PC-9 (cell line): Measurements from ENCODE around the gene ARHGAP40. TPM values are rescaled to one million over a fixed set of nuclear protein-coding genes. Genes with fewer than 3 reads are reported as not detected.

ENCODE experiments used
- BruUV-seq: library from RNA; stranded (reverse); fragments of 400-500 nt; replicated peaks from 2 replicates; lab custom pipeline; 2021; lab: Mats Ljungman, UMichigan
- CTCF ChIA-PET: fragments of 300-600 bp; sonication (Branson Sonifier 250); formaldehyde crosslinking; loops from one replicate; lab custom pipeline; 2022; ENCODE audit warnings: antibody characterized with exemption; lab: Charles Lee
- POLR2A ChIA-PET: fragments of 300-600 bp; sonication (Branson Sonifier 250); formaldehyde crosslinking; loops from one replicate; lab custom pipeline; 2022; ENCODE audit warnings: antibody characterized with exemption; ENCODE audit not compliant: unreplicated experiment; lab: Charles Lee
- DNase-seq, 2 experiments: peaks; one replicate each; pipeline versions ENCODE4 v3.0.0 to v3.0.0-alpha.2; 2015 to 2022; ENCODE audit warnings: mixed read lengths in 1 of 2
- H2AFZ ChIP-seq: fragments of 200-600 bp; sonication (generic); 2 replicates; pipeline ENCODE4 v1.8.1; 2017; ENCODE audit warnings: antibody characterized with exemption
- H3F3A ChIP-seq: fragments of 200-600 bp; sonication (generic); 2 replicates; pipeline ENCODE4 v1.8.1; 2017; ENCODE audit warnings: antibody characterized with exemption, mild to moderate bottlenecking, low read depth; ENCODE audit not compliant: insufficient read depth
- H3K27ac ChIP-seq: fragments of 200-600 bp; sonication (generic); 2 replicates; pipeline ENCODE4 v1.6.1; 2016; ENCODE audit warnings: mixed run types
- H3K27me3 ChIP-seq: fragments of 200-600 bp; sonication (generic); 2 replicates; pipeline ENCODE4 v1.6.1; 2016; ENCODE audit warnings: low read depth, mixed run types; ENCODE audit not compliant: insufficient read depth
- H3K36me3 ChIP-seq: fragments of 200-600 bp; sonication (generic); 2 replicates; pipeline ENCODE4 v1.6.1; 2016; ENCODE audit warnings: low read depth, mixed run types
- H3K4me1 ChIP-seq: fragments of 200-600 bp; sonication (generic); replicated peaks from 2 replicates; pipeline ENCODE4 v1.6.1; 2016; ENCODE audit warnings: mixed run types; ENCODE audit not compliant: insufficient read depth
- H3K4me2 ChIP-seq: fragments of 200-600 bp; sonication (generic); 2 replicates; pipeline ENCODE4 v1.6.1; 2017; ENCODE audit warnings: mixed run types
- H3K4me3 ChIP-seq: fragments of 200-600 bp; sonication (generic); 2 replicates; pipeline ENCODE4 v1.6.1; 2016; ENCODE audit warnings: mixed run types
- H3K79me2 ChIP-seq: fragments of 200-600 bp; sonication (generic); 2 replicates; pipeline ENCODE4 v1.6.1; 2017; ENCODE audit warnings: low read depth, mixed run types
- H3K9me2 ChIP-seq: fragments of 200-600 bp; sonication (generic); 2 replicates; pipeline ENCODE4 v1.8.1; 2017; ENCODE audit warnings: mild to moderate bottlenecking; ENCODE audit not compliant: insufficient read depth
- H3K9me3 ChIP-seq: fragments of 200-600 bp; sonication (generic); 2 replicates; pipeline ENCODE4 v1.8.1; 2016; ENCODE audit warnings: low read depth; ENCODE audit not compliant: insufficient read depth
- H4K20me1 ChIP-seq: fragments of 200-600 bp; sonication (generic); 2 replicates; pipeline ENCODE4 v1.8.1; 2017; ENCODE audit not compliant: insufficient read depth
- EZH2 ChIP-seq: fragments of 200-600 bp; sonication (generic); IDR thresholded peaks from 2 replicates; pipeline ENCODE4 v1.8.0; 2017; ENCODE audit warnings: antibody characterized with exemption, low read depth
- intact Hi-C: fragments of 100-400 bp; cut with micrococcal nuclease; formaldehyde crosslinking; loops from one replicate; pipeline ENCODE4 v1.10.0; 2022; ENCODE audit not compliant: unreplicated experiment
- total RNA-seq: library from RNA; stranded (reverse); gene quantifications from 2 replicates; pipeline ENCODE4 v1.2.3, GENCODE V29; 2021
- TF ChIP-seq, protein P1 (sequence below): fragments of 200-600 bp; sonication (generic); conservative IDR thresholded peaks from 2 replicates; pipeline ENCODE4 v1.6.1; 2017; ENCODE audit warnings: mixed run types, antibody characterized with exemption, mild to moderate bottlenecking, moderate library complexity

Gene ARHGAP40
- total RNA-seq, 1 experiment from 2014 or later: 0.92 TPM

DNA sequence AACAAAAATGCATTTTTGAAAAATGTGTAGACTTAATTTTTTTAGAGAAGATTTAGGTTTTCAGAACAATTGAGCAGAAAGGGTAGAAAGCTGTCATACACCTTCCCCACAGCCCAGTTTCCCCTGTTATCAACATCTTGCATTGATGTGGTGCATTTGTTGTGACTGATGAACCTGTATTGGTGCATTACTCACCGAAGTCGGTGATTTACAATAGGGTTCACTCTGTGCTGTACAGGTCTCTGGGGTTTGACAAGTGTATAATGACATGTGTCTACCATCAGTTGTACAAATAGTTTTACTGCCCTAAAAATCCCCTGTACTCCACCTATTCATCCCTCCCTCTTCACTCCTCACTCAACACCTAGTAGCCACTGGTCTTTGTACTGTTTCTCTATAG is 44.4 kb upstream of the ARHGAP40 start:
- DNase-seq: no peak
- no peaks in the 10 kb centered on the region for H3K79me2 ChIP-seq
- no peaks in the 10 kb centered on the region for H3K27me3 ChIP-seq
- CTCF ChIA-PET: no interaction called here
- POLR2A ChIA-PET: interaction anchor here (0.7 kb wide), 1 partner anchor 400 kb away, joined by 3 read pairs; no protein-coding TSS in a partner anchor
- H3K4me3 ChIP-seq: no peak overlapping the region
- BruUV-seq: no TSS peak
- H3K4me2 ChIP-seq: no peak overlapping the region
- H3K9me3 ChIP-seq: no peaks in the 10 kb centered on the region
- intact Hi-C loops: no loop called here
- peaks cover 42% of the 10 kb centered on the region for H3K36me3 ChIP-seq
- no peaks in the 10 kb centered on the region for H3K9me2 ChIP-seq
- no peaks in the 10 kb centered on the region; the same call in 1 of the 2 replicates for H4K20me1 ChIP-seq
- no peak overlapping the region for H2AFZ ChIP-seq
- H3K4me1 ChIP-seq: no peaks in the 10 kb centered on the region
- peaks cover 4% of the 10 kb centered on the region for H3F3A ChIP-seq
- no peak overlapping the region for H3K27ac ChIP-seq
- TF ChIP-seq EZH2: no peak
- TF ChIP-seq, protein P1, sequence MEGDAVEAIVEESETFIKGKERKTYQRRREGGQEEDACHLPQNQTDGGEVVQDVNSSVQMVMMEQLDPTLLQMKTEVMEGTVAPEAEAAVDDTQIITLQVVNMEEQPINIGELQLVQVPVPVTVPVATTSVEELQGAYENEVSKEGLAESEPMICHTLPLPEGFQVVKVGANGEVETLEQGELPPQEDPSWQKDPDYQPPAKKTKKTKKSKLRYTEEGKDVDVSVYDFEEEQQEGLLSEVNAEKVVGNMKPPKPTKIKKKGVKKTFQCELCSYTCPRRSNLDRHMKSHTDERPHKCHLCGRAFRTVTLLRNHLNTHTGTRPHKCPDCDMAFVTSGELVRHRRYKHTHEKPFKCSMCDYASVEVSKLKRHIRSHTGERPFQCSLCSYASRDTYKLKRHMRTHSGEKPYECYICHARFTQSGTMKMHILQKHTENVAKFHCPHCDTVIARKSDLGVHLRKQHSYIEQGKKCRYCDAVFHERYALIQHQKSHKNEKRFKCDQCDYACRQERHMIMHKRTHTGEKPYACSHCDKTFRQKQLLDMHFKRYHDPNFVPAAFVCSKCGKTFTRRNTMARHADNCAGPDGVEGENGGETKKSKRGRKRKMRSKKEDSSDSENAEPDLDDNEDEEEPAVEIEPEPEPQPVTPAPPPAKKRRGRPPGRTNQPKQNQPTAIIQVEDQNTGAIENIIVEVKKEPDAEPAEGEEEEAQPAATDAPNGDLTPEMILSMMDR: no peak

DNA sequence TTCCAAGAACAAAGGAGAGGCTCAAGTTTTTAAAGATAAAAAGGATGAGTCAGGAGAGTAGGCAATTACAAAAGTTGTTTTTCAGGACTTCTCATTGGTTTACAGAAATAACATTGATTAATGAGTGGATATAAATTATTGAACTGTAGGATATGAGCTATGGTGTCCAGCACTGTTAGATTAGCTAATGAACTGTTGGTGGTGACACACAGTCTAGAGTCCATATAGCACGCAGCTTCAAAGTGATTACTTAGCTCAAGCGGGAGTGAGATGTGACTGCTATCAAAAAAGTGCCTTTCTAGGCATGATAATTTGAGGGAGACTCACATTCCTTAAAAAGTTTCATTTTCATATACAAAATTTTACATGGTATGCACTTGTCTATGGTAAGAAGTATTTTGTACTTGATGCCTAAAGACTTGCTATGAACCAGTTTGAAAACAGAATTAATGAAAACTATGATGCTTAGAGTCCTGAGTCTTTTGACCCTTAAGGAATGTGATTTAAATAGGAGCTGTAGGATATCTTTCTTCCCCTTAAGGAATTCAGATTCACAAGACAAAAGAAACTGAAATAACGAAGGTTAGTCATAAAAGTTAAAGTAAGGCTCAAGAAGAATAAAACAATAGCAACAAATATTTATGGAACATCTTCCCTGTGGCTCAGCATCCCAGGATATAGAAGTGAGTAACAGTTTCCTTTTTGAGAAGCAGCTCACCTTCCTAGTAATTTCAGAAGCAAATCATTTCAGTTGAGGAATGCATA is 42.8 kb upstream of the ARHGAP40 start:
- Histone ChIP-seq H3K4me1 (no peaks in the 10 kb centered on the region), H3K79me2 (no peaks in the 10 kb centered on the region), H3K4me2 (no peak overlapping the region), H3K27me3 (no peaks in the 10 kb centered on the region), H3K9me3 (no peaks in the 10 kb centered on the region), H3K36me3 (peaks cover 40% of the 10 kb centered on the region), H3K4me3 (no peak overlapping the region), H3F3A (peaks cover 4% of the 10 kb centered on the region), H4K20me1 (no peaks in the 10 kb centered on the region; the same call in 1 of the 2 replicates), H3K9me2 (no peaks in the 10 kb centered on the region), H2AFZ (no peak overlapping the region), H3K27ac (no peak overlapping the region)
- intact Hi-C loops: no loop called here
- CTCF ChIA-PET: no interaction called here
- no peak for TF ChIP-seq EZH2
- TF ChIP-seq, protein P1: no peak
- BruUV-seq: no TSS peak
- DNase-seq: no peak
- POLR2A ChIA-PET: no interaction called here

GRCh38 chr20:38559764-38560163 is 41.8 kb upstream of the ARHGAP40 start:
- H3K4me1 ChIP-seq: no peaks in the 10 kb centered on the region
- H4K20me1 ChIP-seq: no peaks in the 10 kb centered on the region; the same call in 1 of the 2 replicates
- no peaks in the 10 kb centered on the region for H3K79me2 ChIP-seq
- no TSS peak for BruUV-seq
- no peaks in the 10 kb centered on the region for H3K27me3 ChIP-seq
- H3K36me3 ChIP-seq: peaks cover 32% of the 10 kb centered on the region
- H3K4me2 ChIP-seq: no peak overlapping the region
- intact Hi-C loops: loop anchor here (10.0 kb wide), 1 partner anchor 55 kb away; no protein-coding TSS in a partner anchor
- no peaks in the 10 kb centered on the region for H3K9me2 ChIP-seq
- no peak overlapping the region for H3K4me3 ChIP-seq
- TF ChIP-seq, protein P1: no peak
- TF ChIP-seq EZH2: no peak
- ChIA-PET POLR2A (no interaction called here), CTCF (no interaction called here)
- no peak overlapping the region for H2AFZ ChIP-seq
- no peaks in the 10 kb centered on the region for H3K9me3 ChIP-seq
- H3F3A ChIP-seq: peaks cover 4% of the 10 kb centered on the region
- DNase-seq: no peak
- H3K27ac ChIP-seq: no peak overlapping the region
